Neuron (in vitro differentiated cells): Measurements from ENCODE around the gene PPFIA3.
"Not testable (repeated sequence)": the region's sequence is repeated elsewhere in the genome, so short reads cannot be mapped to it uniquely, and the experiment has no call there.

ENCODE experiments used
- H2AFZ ChIP-seq: one replicate; pipeline ENCODE4 v1.6.1; 2013; ENCODE audit warnings: low read depth, mild to moderate bottlenecking, inconsistent platforms, low read length, moderate library complexity
- H3K27me3 ChIP-seq: one replicate; pipeline ENCODE4 v1.6.1; 2013; ENCODE audit warnings: low read length; ENCODE audit not compliant: insufficient read depth
- H3K36me3 ChIP-seq: one replicate; pipeline ENCODE4 v1.6.1; 2013; ENCODE audit warnings: low read length; ENCODE audit not compliant: insufficient read depth
- H3K4me1 ChIP-seq: one replicate; pipeline ENCODE4 v1.6.1; 2013; ENCODE audit warnings: low read length; ENCODE audit not compliant: insufficient read depth
- H3K4me3 ChIP-seq: 2 replicates; pipeline ENCODE4 v1.5.1; 2013; ENCODE audit warnings: mild to moderate bottlenecking, low read length, moderate library complexity
- H3K9me3 ChIP-seq: one replicate; pipeline ENCODE4 v1.6.1; 2013; ENCODE audit warnings: low read length

PPFIA3 gene

DNA sequence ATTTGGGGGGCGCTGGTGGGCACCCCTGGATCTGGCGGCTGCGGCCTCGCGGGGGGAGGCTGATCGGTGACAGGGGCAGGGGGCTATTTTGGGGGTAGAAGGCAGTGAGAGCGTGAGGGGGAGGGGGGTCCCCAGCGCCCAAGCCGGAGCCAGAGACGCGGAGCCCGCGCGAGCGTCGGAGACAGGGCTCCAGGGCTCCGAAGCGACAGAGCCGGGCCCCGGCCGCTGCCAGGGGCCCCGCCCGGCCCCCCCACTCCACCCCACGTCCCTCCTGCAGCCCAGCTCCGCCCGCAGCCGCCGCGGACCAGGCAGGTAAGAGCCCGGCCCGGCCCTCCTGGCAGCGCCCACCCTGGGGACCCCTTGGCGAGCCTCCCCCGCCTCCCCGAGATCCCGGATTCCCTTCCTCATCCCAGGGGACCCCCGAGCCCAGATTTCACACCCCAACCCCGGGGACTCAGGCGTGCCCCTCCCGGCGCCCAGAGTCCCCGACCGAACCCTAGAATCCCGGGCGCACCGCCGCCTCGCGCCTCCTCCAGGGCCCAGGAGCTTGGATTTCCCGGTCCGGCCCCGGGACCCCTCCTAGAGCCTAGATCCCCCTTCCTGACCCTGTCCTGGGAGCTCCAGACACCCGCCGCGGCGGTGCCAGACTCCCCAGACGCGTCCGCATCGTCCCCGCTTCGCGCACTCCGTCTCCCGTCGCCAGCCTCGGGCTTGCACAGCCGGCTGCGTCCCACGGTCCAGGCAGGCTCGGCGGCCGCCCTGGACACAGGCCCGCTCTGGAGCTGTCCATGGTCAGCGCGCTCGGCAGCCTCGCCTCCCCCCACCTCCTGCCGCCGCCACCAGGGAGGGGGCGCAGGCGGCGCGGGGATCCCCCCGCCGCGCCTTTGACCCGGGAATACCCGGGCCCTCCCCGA lies at the start of gene PPFIA3:
Gene PPFIA3, plus strand, starts transcription at position 134 of the 914 bp plus-strand sequence. CDS start 8,330 bp downstream, outside the sequence.
- no peaks in the 10 kb centered on the region for H3K9me3 ChIP-seq
- peak within 1 kb of the TSS; percentile 76 for H2AFZ ChIP-seq
- H3K4me3 ChIP-seq = peak within 1 kb of the TSS; percentile 89
- peaks cover 13% of the 10 kb centered on the region for H3K27me3 ChIP-seq
- H3K4me1 ChIP-seq = peaks cover 10% of the 10 kb centered on the region
- H3K36me3 ChIP-seq = no peaks in the 10 kb centered on the region

DNA sequence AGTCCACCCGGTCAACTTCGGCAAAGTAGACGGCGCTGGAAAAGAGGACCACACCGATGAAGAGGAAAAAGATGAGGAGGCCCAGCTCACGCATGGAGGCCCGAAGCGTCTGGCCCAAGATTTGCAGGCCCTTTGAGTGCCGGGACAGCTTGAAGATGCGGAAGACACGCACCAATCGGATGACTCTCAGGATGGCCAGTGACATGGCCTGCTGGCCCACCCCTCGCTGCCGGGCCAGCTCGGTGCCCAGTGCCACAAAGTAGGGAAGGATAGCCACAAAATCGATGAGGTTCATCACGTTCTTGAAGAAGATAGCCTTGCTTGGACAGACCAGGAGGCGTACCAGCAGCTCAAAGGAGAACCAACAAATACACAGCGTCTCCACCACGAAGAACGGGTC lies 48.9 kb upstream of the PPFIA3 start:
- Histone ChIP-seq H2AFZ (no peak overlapping the region), H3K9me3 (peaks cover 19% of the 10 kb centered on the region), H3K4me1 (peaks cover 1% of the 10 kb centered on the region), H3K4me3 (no peak overlapping the region), H3K36me3 (no peaks in the 10 kb centered on the region), H3K27me3 (peaks cover 65% of the 10 kb centered on the region)

DNA sequence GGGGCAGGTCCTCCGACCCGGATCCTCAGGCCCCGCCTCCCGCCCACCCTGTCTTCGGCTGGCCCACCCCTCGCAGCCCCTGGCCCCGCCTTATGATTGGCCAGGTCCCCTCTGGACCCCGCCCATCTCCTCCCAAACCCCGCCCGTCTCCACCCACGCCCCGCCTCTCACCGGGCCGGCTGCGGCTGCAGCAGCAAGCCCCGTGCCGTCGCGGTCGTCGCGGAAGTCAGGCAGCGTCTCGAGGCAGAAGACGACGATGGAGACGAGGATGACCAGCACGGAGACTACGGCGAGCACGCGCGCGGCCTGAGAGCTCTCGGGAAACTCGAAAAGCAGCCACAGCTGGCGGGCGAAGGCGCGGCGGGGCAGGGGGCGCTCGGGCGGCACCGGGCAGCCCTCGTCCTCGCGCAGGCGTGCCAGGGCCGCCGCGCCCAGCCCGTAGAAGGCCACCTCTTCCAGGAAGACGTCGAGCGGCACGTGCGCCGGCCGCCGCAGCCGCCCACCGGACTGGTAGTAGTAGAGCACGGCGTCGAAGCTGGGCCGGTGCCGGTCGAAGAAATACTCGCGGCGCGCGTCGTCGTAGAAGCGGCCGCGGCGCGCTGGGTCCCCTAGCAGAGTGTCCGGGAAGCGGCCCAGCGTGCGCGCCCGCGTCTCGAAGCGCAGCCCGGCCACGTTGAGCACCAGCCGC lies 47.3 kb upstream of the PPFIA3 start:
- peaks cover 19% of the 10 kb centered on the region for H3K9me3 ChIP-seq

DNA sequence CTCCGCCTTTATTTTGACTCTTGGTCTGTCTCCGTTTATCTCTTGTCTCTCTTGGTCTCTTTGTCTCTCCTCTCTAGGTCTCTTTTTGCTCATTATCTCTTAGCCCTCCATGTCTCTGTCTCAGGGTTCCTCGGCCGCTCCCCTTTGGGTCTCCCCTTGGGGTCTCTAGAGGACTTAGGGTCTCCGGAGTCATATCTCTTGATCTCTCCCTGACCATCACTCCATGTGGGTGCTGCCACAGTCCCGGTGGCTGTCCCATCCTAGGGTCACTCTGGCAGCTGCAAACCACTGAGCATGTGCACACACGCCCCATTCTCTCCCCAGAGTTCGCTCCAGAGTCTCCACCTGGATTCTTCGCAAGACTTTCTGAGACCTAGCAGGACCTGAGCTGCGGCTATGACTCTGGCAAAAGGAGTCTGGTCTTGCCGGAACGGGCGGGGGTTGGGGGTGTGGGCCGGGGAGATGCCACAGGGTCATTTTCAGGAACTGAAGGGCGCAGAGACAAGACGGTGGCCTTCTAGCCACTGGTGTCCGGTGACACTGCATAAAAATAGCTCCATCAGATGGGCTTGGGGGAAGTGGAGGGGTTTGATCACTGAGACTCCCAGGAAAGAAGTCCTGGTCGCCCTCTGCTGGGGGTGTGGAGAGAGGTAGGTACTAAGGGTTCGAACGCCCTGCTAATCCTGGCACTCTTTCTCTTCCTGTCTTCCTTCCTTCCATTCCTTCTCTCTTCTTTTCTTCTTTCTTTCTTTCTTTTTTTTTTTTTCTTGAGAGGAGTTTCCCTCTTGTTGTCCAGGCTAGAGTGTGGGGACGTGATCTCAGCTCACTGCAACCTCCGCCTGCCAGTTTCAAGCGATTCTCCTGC lies 45.6 kb upstream of the PPFIA3 start:
- Histone ChIP-seq H3K4me3 (no peak overlapping the region), H3K36me3 (no peaks in the 10 kb centered on the region), H3K27me3 (peaks cover 48% of the 10 kb centered on the region), H3K4me1 (no peaks in the 10 kb centered on the region), H2AFZ (no peak overlapping the region), H3K9me3 (peaks cover 19% of the 10 kb centered on the region)

More for the DNA sequence above, 47.3 kb upstream of the PPFIA3 start:
- no peaks in the 10 kb centered on the region for H3K36me3 ChIP-seq
- H2AFZ ChIP-seq = no peak overlapping the region
- no peak overlapping the region for H3K4me3 ChIP-seq
- H3K27me3 ChIP-seq = peaks cover 49% of the 10 kb centered on the region
- H3K4me1 ChIP-seq = no peaks in the 10 kb centered on the region

DNA sequence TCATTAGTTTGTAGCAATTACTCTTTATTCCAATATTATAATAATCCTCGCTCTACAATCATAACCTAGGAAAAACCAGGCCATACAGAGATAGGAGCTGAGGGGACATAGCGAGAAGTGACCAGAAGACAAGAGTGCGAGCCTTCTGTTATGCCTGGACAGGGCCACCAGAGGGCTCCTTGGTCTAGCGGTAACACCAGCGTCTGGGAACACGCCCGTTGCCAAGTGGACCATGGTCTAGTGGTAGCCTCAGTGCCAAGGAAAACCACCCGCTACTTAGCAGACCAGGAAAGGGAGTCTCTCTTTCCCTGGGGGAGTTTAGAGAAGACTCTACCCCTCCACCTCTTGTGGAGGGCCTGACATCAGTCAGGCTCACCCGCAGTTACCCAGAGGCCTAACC lies 44.5 kb upstream of the PPFIA3 start:
- not testable (repeated sequence) for H3K36me3 ChIP-seq, H3K4me1 ChIP-seq, H3K4me3 ChIP-seq, H2AFZ ChIP-seq
- peaks cover 43% of the 10 kb centered on the region for H3K27me3 ChIP-seq
- peaks cover 12% of the 10 kb centered on the region for H3K9me3 ChIP-seq

DNA sequence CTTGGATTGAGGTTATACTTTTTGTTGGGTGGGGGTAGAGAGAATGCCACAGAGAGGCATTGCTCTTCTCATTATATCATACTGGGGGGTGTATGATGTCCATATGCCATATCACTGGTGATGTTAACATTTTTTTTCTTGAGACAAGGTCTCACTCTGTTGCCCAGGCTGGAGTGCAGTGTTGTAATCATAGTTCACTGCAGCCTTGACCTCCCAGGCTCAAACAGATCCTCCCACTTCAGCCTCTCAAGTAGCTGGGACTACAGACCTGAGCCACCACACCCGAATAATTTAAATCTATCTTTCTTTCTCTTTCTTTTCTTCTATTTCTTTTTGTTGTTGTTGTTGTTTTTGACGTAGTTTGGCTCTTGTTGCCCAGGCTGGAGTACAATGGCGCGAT lies 39.0 kb upstream of the PPFIA3 start:
- peaks cover 3% of the 10 kb centered on the region for H3K4me1 ChIP-seq
- H3K9me3 ChIP-seq = no peaks in the 10 kb centered on the region
- H3K36me3 ChIP-seq = no peaks in the 10 kb centered on the region
- no peak overlapping the region for H3K4me3 ChIP-seq
- no peak overlapping the region for H2AFZ ChIP-seq
- no peaks in the 10 kb centered on the region for H3K27me3 ChIP-seq

DNA sequence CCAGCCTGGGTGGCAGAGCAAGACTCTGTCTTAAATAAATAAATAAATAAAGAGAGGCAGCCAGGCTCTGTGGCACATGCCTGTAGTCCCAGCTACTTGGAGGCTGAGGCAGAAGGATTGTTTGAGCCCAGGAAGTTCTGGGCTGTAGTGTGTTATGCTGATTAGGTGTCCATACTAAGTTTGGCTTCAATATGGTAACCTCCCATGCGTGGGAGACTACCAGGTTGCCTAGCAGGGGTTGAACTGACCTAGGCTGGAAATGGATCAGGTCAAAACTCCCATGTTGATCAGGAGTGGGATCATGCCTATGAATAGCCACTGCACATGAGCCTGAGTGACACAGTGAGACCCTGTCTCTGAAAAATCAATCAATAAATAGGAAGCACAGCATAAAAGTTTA lies 38.1 kb upstream of the PPFIA3 start:
- Histone ChIP-seq H3K36me3 (peaks cover 2% of the 10 kb centered on the region), H3K4me1 (peaks cover 7% of the 10 kb centered on the region), H3K9me3 (no peaks in the 10 kb centered on the region), H3K27me3 (no peaks in the 10 kb centered on the region), H2AFZ (no peak overlapping the region), H3K4me3 (no peak overlapping the region)

DNA sequence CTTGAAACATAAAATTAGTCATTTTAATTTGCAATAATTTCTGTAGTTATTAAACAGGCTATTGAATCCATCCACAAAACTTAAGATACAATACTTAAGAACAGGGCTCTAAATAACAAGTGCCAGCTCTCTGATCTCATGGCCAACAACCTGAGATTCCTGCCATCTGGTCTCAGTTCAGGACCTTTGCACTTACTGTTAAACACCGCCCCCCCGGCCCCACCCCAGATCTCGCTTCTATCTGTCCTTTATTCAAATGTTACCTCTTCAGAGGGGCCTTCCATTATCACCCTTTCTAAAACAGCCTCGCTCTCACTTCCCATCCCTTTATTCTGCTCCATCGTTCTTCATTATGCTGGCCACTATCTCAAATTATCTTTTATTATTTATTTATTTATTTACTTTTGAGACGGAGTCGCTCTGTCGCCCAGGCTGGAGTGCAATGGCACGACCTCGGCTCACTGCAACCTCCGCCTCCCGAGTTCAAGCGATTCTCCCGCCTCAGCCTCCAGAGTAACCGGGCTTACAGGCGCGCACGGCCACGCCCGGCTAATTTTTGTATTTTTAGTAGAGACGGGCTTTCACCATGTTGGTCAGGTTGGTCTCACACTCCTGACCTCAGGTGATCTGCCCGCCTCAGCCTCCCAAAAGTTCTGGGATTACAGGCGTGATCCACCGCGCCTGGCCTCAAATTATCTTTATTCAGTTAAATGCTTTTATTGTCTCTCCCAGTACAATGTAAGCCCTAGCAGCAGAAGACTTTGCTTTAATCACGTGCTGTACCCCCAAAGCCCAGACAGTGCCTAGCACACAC lies 34.9 kb upstream of the PPFIA3 start:
- peak overlapping the region; percentile 67 for H3K4me3 ChIP-seq
- H2AFZ ChIP-seq = peak overlapping the region; percentile 60
- no peaks in the 10 kb centered on the region for H3K9me3 ChIP-seq
- H3K4me1 ChIP-seq = peaks cover 22% of the 10 kb centered on the region
- H3K36me3 ChIP-seq = peaks cover 23% of the 10 kb centered on the region
- H3K27me3 ChIP-seq = no peaks in the 10 kb centered on the region

DNA sequence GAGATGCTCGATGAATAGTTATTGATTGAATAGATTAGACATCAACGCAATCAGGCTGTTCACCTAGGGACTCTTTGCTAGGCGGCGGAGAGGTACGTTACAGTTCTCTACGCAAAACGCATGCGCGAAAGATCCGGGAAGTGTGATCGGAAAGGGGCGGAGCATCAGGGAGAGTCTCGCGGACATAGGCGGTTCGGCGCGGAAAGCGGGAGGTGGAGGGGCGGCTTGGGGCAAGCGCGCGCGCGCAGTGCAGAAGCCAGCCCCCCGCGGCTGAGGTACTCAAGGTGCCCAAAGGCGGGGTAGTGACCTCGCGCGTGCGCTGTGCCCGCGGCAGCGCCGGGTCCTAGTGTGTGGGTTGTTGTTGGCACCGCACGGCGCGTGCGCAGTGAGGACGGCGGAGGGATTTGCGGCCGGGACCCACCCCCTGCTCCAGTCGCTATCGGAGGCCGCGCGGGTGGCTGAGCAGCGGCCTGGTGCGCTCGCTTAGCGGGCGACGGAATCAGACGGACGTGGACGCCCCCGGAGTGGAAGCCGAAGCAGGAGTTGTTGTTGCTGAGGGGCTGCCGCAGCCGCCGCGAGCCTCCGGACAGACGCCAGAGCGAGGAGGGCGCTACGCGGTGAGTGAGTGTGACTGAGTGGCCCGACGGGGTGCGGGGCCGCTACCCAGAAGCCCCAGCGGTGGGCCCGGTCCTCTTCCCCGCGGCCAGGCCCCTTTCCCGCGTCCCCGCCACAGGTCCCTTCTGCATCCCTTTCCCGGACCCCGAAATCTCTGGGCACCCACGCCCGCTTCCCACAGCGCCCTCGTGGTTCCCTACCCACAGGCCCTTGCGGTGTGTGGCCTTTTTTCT lies 34.1 kb upstream of the PPFIA3 start, which contains the start of gene SNRNP70:
Gene SNRNP70, plus strand, starts transcription at position 432 of the 848 bp plus-strand sequence. CDS start 964 bp downstream, outside the sequence.
- H3K4me3 ChIP-seq = peak within 1 kb of the TSS; percentile 67
- peak within 1 kb of the TSS; percentile 60 for H2AFZ ChIP-seq
- no peaks in the 10 kb centered on the region for H3K9me3 ChIP-seq
- H3K27me3 ChIP-seq = no peaks in the 10 kb centered on the region
- peaks cover 22% of the 10 kb centered on the region for H3K4me1 ChIP-seq
- peaks cover 27% of the 10 kb centered on the region for H3K36me3 ChIP-seq

DNA sequence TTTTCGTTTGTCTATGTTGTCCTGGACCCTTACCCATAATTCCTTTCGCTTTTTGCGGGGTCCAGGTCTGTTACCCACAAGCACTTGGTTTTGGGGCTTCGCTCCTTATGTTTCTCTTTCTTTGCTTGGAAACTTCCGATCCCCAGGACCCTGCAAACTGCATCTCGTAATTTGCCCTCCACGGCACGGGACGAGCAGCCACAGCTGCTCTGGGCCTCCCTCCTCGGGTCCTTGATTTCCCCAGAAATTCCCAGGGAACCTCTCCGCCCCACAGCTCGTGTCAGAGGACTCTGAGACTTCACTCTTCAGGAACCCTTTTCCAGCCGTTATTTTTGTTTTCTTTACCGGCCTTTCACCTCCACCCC lies 33.5 kb upstream of the PPFIA3 start:
- Histone ChIP-seq H3K27me3 (no peaks in the 10 kb centered on the region), H3K36me3 (peaks cover 33% of the 10 kb centered on the region), H3K4me1 (peaks cover 22% of the 10 kb centered on the region), H3K4me3 (peak overlapping the region; percentile 67), H3K9me3 (no peaks in the 10 kb centered on the region), H2AFZ (peak overlapping the region; percentile 13)

DNA sequence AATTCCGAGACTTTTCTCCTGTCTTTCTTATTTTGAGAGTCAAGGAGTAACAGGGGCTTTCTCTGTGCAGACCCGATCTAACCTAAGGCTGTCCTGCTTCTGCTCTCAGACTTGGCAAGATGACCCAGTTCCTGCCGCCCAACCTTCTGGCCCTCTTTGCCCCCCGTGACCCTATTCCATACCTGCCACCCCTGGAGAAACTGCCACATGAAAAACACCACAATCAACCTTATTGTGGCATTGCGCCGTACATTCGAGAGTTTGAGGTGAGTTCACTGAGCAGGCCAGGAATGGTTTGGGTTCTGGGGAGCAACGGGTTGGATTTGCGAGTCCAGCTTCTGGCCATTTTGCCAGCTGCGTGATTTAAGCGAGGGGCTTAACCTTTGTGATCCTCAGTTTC lies 33.0 kb upstream of the PPFIA3 start:
- Histone ChIP-seq H3K4me1 (peaks cover 22% of the 10 kb centered on the region), H3K9me3 (no peaks in the 10 kb centered on the region), H3K4me3 (peak overlapping the region; percentile 67), H2AFZ (no peak overlapping the region), H3K27me3 (no peaks in the 10 kb centered on the region), H3K36me3 (peaks cover 36% of the 10 kb centered on the region)
